SU-DHL-6 (cell line): ENCODE data around the gene GPR78.

Experiments used
- H2AFZ ChIP-seq: fragments of 200-600 bp; sonication (generic); 2 replicates; pipeline ENCODE4 v1.6.1; 2014; ENCODE audit warnings: low read depth, mild to moderate bottlenecking, moderate library complexity, mixed read lengths, antibody characterized with exemption, low read length; ENCODE audit not compliant: severe bottlenecking
- H3F3A ChIP-seq: fragments of 200-600 bp; shearing (Covaris generic); 2 replicates; pipeline ENCODE4 v1.6.0; 2016; ENCODE audit warnings: antibody characterized with exemption, mild to moderate bottlenecking; ENCODE audit not compliant: insufficient read depth
- H3K27ac ChIP-seq: fragments of 200-600 bp; sonication (generic); 2 replicates; pipeline ENCODE4 v1.5.1; 2016; ENCODE audit warnings: low read depth, mild to moderate bottlenecking, low read length, moderate library complexity, mixed read lengths
- H3K27me3 ChIP-seq: fragments of 200-600 bp; sonication (generic), shearing (Covaris generic); 2 replicates; pipeline ENCODE4 v1.6.0; 2014; ENCODE audit warnings: mild to moderate bottlenecking, low read length
- H3K36me3 ChIP-seq: fragments of 200-600 bp; sonication (generic); 2 replicates; pipeline ENCODE4 v1.6.1; 2014; ENCODE audit warnings: mild to moderate bottlenecking, low read length, mixed read lengths
- H3K4me2 ChIP-seq: fragments of 300-600, 200-600 bp; shearing (Covaris generic), sonication (generic); 2 replicates; pipeline ENCODE4 v1.6.0; 2014; ENCODE audit warnings: low read length, low read depth, mild to moderate bottlenecking; ENCODE audit not compliant: poor library complexity, severe bottlenecking
- H3K4me3 ChIP-seq: fragments of 200-600 bp; sonication (generic); 2 replicates; pipeline ENCODE4 v1.5.1; 2014; ENCODE audit warnings: antibody characterized with exemption, low read length, mild to moderate bottlenecking, mixed read lengths; ENCODE audit not compliant: insufficient read depth, poor library complexity, severe bottlenecking
- H3K79me2 ChIP-seq: fragments of 200-600 bp; sonication (generic); 2 replicates; pipeline ENCODE4 v1.6.1; 2014; ENCODE audit warnings: mild to moderate bottlenecking, low read length, moderate library complexity; ENCODE audit not compliant: insufficient read depth
- H3K9ac ChIP-seq: fragments of 200-600 bp; sonication (generic); 2 replicates; pipeline ENCODE4 v1.7.0; 2014; ENCODE audit warnings: mild to moderate bottlenecking, low read length
- H3K9me2 ChIP-seq: fragments of 200-600 bp; sonication (generic); replicated peaks from 2 replicates; pipeline ENCODE4 v1.6.1; 2014; ENCODE audit warnings: low read length; ENCODE audit not compliant: insufficient read depth
- H3K9me3 ChIP-seq: fragments of 200-600 bp; sonication (generic); 2 replicates; pipeline ENCODE4 v1.6.1; 2014; ENCODE audit warnings: low read length, mixed read lengths; ENCODE audit not compliant: insufficient read depth
- H4K20me1 ChIP-seq: fragments of 200-600 bp; sonication (generic); 2 replicates; pipeline ENCODE4 v1.6.1; 2014; ENCODE audit warnings: low read depth, mild to moderate bottlenecking, antibody characterized with exemption, low read length, moderate library complexity, mixed read lengths
- CTCF ChIP-seq: fragments of 200-600 bp; sonication (generic); IDR thresholded peaks from one replicate; pipeline ENCODE4 v1.5.1; 2017; ENCODE audit warnings: antibody characterized with exemption, mild to moderate bottlenecking, low read length, moderate library complexity; ENCODE audit not compliant: insufficient read depth, poor library complexity, severe bottlenecking
- EZH2phosphoT487 ChIP-seq: fragments of 200-600 bp; sonication (generic), shearing (Covaris generic); conservative IDR thresholded peaks from 2 replicates; pipeline ENCODE4 v1.6.1; 2018; ENCODE audit warnings: mild to moderate bottlenecking, antibody characterized with exemption, low read length, moderate library complexity, mixed read lengths

The GPR78 gene

GRCh38 chr4:8548731-8549351, 31.4 kb upstream of the GPR78 start:
- no peaks in the 10 kb centered on the region for H3F3A ChIP-seq
- no peaks in the 10 kb centered on the region for H4K20me1 ChIP-seq
- no peak overlapping the region for H2AFZ ChIP-seq
- H3K4me3 ChIP-seq: no peak overlapping the region
- no peak overlapping the region for H3K4me2 ChIP-seq
- no peak overlapping the region for H3K9ac ChIP-seq
- no peaks in the 10 kb centered on the region for H3K36me3 ChIP-seq
- no peaks in the 10 kb centered on the region for H3K9me2 ChIP-seq
- H3K27ac ChIP-seq: no peak overlapping the region
- H3K27me3 ChIP-seq: no peaks in the 10 kb centered on the region
- TF ChIP-seq CTCF (no peak), EZH2phosphoT487 (no peak)
- H3K79me2 ChIP-seq: no peaks in the 10 kb centered on the region
- H3K9me3 ChIP-seq: no peaks in the 10 kb centered on the region

- Histone ChIP-seq H4K20me1 (no peaks in the 10 kb centered on the region), H2AFZ (no peak overlapping the region), H3K4me3 (no peak overlapping the region), H3F3A (no peaks in the 10 kb centered on the region), H3K79me2 (no peaks in the 10 kb centered on the region), H3K4me2 (no peak overlapping the region), H3K9ac (no peak overlapping the region), H3K9me2 (no peaks in the 10 kb centered on the region), H3K9me3 (no peaks in the 10 kb centered on the region), H3K27ac (no peak overlapping the region), H3K36me3 (no peaks in the 10 kb centered on the region), H3K27me3 (no peaks in the 10 kb centered on the region)
- TF ChIP-seq EZH2phosphoT487 (no peak), CTCF (no peak)
These were observed 30.8 kb upstream of the GPR78 start for GRCh38 chr4:8549352-8549931.

GRCh38 chr4:8550691-8551090, 29.5 kb upstream of the GPR78 start:
- no peak for TF ChIP-seq EZH2phosphoT487
- TF ChIP-seq CTCF: no peak

More at GRCh38 chr4:8550691-8551090, 29.5 kb upstream of the GPR78 start:
- H3K36me3 ChIP-seq: no peaks in the 10 kb centered on the region
- H3F3A ChIP-seq: no peaks in the 10 kb centered on the region
- H3K27ac ChIP-seq: no peak overlapping the region
- H3K27me3 ChIP-seq: no peaks in the 10 kb centered on the region
- no peaks in the 10 kb centered on the region for H3K9me3 ChIP-seq
- no peaks in the 10 kb centered on the region for H3K9me2 ChIP-seq
- no peaks in the 10 kb centered on the region for H4K20me1 ChIP-seq
- no peak overlapping the region for H3K9ac ChIP-seq
- no peaks in the 10 kb centered on the region for H3K79me2 ChIP-seq
- H3K4me3 ChIP-seq: no peak overlapping the region
- H2AFZ ChIP-seq: no peak overlapping the region
- no peak overlapping the region for H3K4me2 ChIP-seq
